ENCODE data around the gene KLC3. TPM values are rescaled to one million over a fixed set of nuclear protein-coding genes. Genes with fewer than 3 reads are reported as not detected.

Gene KLC3
- polyA plus RNA-seq, 1 of the 3 experiments (the other 2 are of a cell fraction) = 1.2 TPM

GRCh38 chr19:45400192-45400591, 59.6 kb downstream of the KLC3 start (continued):
- TF ChIP-seq CTCF (IDR thresholded peaks at IDR 0.05) (no peak), RXRA (IDR thresholded peaks at IDR 0.05; ENCODE audit: borderline replicate concordance, low read depth) (no peak)

Other genes with a start within 250 kb of the KLC3 start
- 19.3 and 24.4 TPM in 2 replicates for gene PPP1R37, start 247.6 kb upstream of the KLC3 start, polyA plus RNA-seq (2012; rRNA removed)
- 0.06 and 0.12 TPM in 2 replicates for gene NKPD1, start 179.8 kb upstream of the KLC3 start, polyA plus RNA-seq (2012; rRNA removed)
- 53.0 and 59.0 TPM in 2 replicates for gene TRAPPC6A, start 162.5 kb upstream of the KLC3 start, polyA plus RNA-seq (2012; rRNA removed)
- gene BLOC1S3, start 162.0 kb upstream of the KLC3 start, polyA plus RNA-seq (2012; rRNA removed) = 3.0 and 3.7 TPM in 2 replicates
- gene EXOC3L2, start 95.3 kb upstream of the KLC3 start, polyA plus RNA-seq (2012; rRNA removed) = 0.02 TPM in 1 of 2 replicates, not detected in the other
- gene MARK4, start 89.5 kb upstream of the KLC3 start, polyA plus RNA-seq (2012; rRNA removed) = 9.8 and 16.3 TPM in 2 replicates
- 0.05 TPM in 1 of 2 replicates, not detected in the other for gene CKM, start 17.9 kb upstream of the KLC3 start, polyA plus RNA-seq (2012; rRNA removed)
- gene ERCC2, start 29.8 kb downstream of the KLC3 start, polyA plus RNA-seq (2012; rRNA removed) = 62.7 and 72.8 TPM in 2 replicates
- 11.6 and 18.0 TPM in 2 replicates for gene PPP1R13L, start 64.3 kb downstream of the KLC3 start, polyA plus RNA-seq (2012; rRNA removed)
- 11.0 and 11.9 TPM in 2 replicates for gene POLR1G, start 65.9 kb downstream of the KLC3 start, polyA plus RNA-seq (2012; rRNA removed)
- 93.1 and 95.3 TPM in 2 replicates for gene ERCC1, start 83.2 kb downstream of the KLC3 start, polyA plus RNA-seq (2012; rRNA removed)
- gene FOSB, start 127.2 kb downstream of the KLC3 start, polyA plus RNA-seq (2012; rRNA removed) = 38.4 and 78.2 TPM in 2 replicates
- gene RTN2, start 156.3 kb downstream of the KLC3 start, polyA plus RNA-seq (2012; rRNA removed) = 6.8 and 7.0 TPM in 2 replicates
- 10.3 and 10.9 TPM in 2 replicates for gene PPM1N, start 157.7 kb downstream of the KLC3 start, polyA plus RNA-seq (2012; rRNA removed)
- gene VASP, start 166.7 kb downstream of the KLC3 start, polyA plus RNA-seq (2012; rRNA removed) = 31.6 and 37.8 TPM in 2 replicates
- 10.0 and 11.1 TPM in 2 replicates for gene OPA3, start 244.1 kb downstream of the KLC3 start, polyA plus RNA-seq (2012; rRNA removed)

Data from SK-N-SH (cell line).